ENCODE results near the gene HIPK1. TPM values are rescaled to one million over a fixed set of nuclear protein-coding genes. Genes with fewer than 3 reads are reported as not detected.

Gene HIPK1
- total and polyA plus RNA-seq, 10 of the 15 experiments (the other 5 are each of a cell fraction or from before 2014, with no cell fraction given), result 4.2 to 33.9 (median 11.4) TPM

- TF ChIP-seq SIN3A (IDR thresholded peaks at IDR 0.05; ENCODE audit: low read depth, low read length) (no peak), POU2F2 (IDR thresholded peaks at IDR 0.05; ENCODE audit: borderline replicate concordance, low read depth, low read length) (no peak), USF1 (IDR thresholded peaks at IDR 0.05; ENCODE audit: borderline replicate concordance, extremely low read length, insufficient read depth, low read depth, low read length) (no peak), TAF1 (IDR thresholded peaks at IDR 0.05; ENCODE audit: borderline replicate concordance, low read depth, low read length) (no peak), ESRRA (IDR thresholded peaks at IDR 0.05; ENCODE audit: low read length) (no peak), NRF1 (conservative IDR thresholded peaks at IDR 0.05; ENCODE audit: low read depth, low read length) (no peak)
Observed at GRCh38 chr1:113913312-113913668, 15.8 kb upstream of the HIPK1 start (continued).

GRCh38 chr1:113913887-113914664, 15.0 kb upstream of the HIPK1 start:
- FAIRE-seq, result no peak
- ChIA-PET CTCF (interaction anchor here (1.0 to 2.2 kb wide), 3 partner anchors 15 to 78 kb away, joined by 3 to 7 read pairs (median 6); partner anchors contain the start of gene HIPK1), RAD21 (ENCODE audit: unreplicated experiment) (interaction anchor here (1.2 to 2.4 kb wide), 2 partner anchors 15 to 78 kb away, joined by 3 to 9 read pairs; partner anchors contain the start of gene HIPK1), POLR2A (interaction anchor here (1.7 kb wide), 1 partner anchor 14 kb away, joined by 8 read pairs; no protein-coding TSS in a partner anchor), SMC1A (ENCODE audit: uncharacterized antibody, unreplicated experiment) (interaction anchor here (1.5 to 1.6 kb wide), 2 partner anchors 10 to 15 kb away, joined by 5 read pairs; partner anchors contain the start of genes AP4B1 and HIPK1)
- no peaks in the 10 kb centered on the region for H3K4me1 ChIP-seq (ENCODE audit: control insufficient read depth, insufficient read depth, low read length)
- H4K20me1 ChIP-seq (ENCODE audit: control insufficient read depth, insufficient read depth), result no peaks in the 10 kb centered on the region
- H3K4me2 ChIP-seq (ENCODE audit: control insufficient read depth, insufficient read depth), result no peak overlapping the region
- intact Hi-C loops (cut with micrococcal nuclease; ENCODE audit: unreplicated experiment) (no loop called here), in situ Hi-C loops (cut with MboI) (no loop called here)
- H3K36me3 ChIP-seq (ENCODE audit: control insufficient read depth in 2 of 2, insufficient read depth in 2 of 2, low read length in 1 of 2), result peaks cover 4 to 10% of the 10 kb centered on the region in 2 experiments; a peak in 2 of 4 replicates
- ATAC-seq, result no peak
- H3K79me2 ChIP-seq (ENCODE audit: control insufficient read depth, insufficient read depth, low read length), result no peaks in the 10 kb centered on the region
- no peaks in the 10 kb centered on the region; the same call in 2 of the 3 replicates for H3K9me3 ChIP-seq (replicated peaks; ENCODE audit: control insufficient read depth, insufficient read depth, low read length)
- no peak for DNase-seq (ENCODE audit: low read depth, low spot score)
- H3K27me3 ChIP-seq (replicated peaks in 1 of 2; ENCODE audit: control insufficient read depth in 2 of 2, insufficient read depth in 2 of 2, low read length in 1 of 2), result no peaks in the 10 kb centered on the region
- no peak overlapping the region for H3K27ac ChIP-seq (ENCODE audit: control insufficient read depth, insufficient read depth)
- peak overlapping the region; percentile 4; the same call in 1 of the 2 replicates for H2AFZ ChIP-seq (ENCODE audit: control insufficient read depth, low read depth, low read length)
- H3K9ac ChIP-seq (ENCODE audit: control insufficient read depth, insufficient read depth, low read length), result no peak overlapping the region
- no TSS peak for BruUV-seq (replicated peaks)
- WGBS (ENCODE audit: insufficient coverage, insufficient replicate concordance, low lambda C conversion rate, missing lambda C conversion rate), result 87% methylated on average over 5 of the region's 5 CpGs
- H3K4me3 ChIP-seq, result no peak overlapping the region
- TF ChIP-seq ELK1 (IDR thresholded peaks at IDR 0.05; ENCODE audit: low read depth, low read length) (no peak), CHD1 (IDR thresholded peaks at IDR 0.05; ENCODE audit: low read depth, low read length) (no peak), CHD4 (IDR thresholded peaks at IDR 0.05) (no peak), PKNOX1 (IDR thresholded peaks at IDR 0.05) (no peak), RAD51 (IDR thresholded peaks at IDR 0.05) (no peak), JUND (IDR thresholded peaks at IDR 0.05; ENCODE audit: low read depth, low read length) (no peak), FOXM1 (IDR thresholded peaks at IDR 0.05; ENCODE audit: low read depth, low read length) (no peak), SREBF2 (IDR thresholded peaks at IDR 0.05; ENCODE audit: low read length) (no peak), ZBTB40 (IDR thresholded peaks at IDR 0.05; ENCODE audit: borderline replicate concordance) (no peak)

All from GM12878 (cell line).